Fibroblast of skin of back (primary cell): ENCODE results near the gene ANAPC16.
"Not testable (repeated sequence)": the region's sequence is repeated elsewhere in the genome, so short reads cannot be mapped to it uniquely, and the experiment has no call there.

Experiments
- DNase-seq: peaks from one replicate; pipeline ENCODE4 v3.0.0-alpha.2; 2013

The ANAPC16 gene

GRCh38 chr10:72211832-72212231, 4.0 kb upstream of the ANAPC16 start:
- not testable (repeated sequence) for DNase-seq

DNA sequence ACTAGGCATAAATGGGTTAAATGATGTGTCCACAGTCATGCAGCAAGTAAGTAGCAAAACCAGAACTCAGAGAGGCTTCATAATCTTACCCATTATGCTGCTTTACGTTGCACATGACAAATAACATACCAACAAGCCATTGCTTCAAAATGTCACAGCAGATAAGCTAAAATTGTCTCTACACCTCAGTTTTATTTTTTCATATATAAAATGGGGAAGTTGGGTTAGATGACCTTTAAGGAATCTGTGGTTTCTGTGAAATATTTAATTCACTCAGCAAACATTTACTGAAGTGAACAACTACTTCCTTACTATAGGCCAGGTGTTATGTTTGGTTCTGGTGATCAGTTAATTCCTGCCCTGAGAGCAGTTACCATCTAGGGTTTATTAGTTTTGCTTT, 2.5 kb downstream of the ANAPC16 start:
- DNase-seq: no peak

GRCh38 chr10:72218726-72219125, 2.9 kb downstream of the ANAPC16 start:
- no peak for DNase-seq

DNA sequence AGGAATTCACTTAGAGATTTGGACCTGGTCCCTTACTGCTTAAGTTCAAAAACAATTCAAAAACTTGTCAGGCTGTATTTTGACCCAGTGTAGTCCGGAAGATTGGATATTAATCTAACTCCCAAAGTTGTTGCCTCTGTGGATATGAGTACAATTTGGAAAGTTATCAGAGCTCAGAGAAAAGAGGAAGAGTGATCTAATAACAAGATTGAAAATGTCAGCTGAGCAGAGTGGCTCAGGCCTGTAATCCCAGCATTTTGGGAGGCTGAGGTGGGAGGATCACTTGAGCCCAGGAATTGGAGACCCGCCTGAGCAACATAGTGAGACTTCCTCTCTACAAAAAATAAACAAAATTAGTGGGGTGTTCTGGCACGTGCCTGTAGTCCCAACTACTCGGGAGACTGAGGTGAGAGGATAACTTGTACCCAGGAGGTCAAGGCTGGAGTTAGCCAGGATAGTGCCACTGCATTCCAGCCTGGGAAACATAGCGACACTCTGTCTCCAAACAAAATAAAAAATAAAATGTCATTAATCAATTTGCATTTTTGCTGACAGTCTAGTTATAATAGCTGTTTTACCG, 3.5 kb downstream of the ANAPC16 start:
- DNase-seq: no peak

GRCh38 chr10:72220637-72221036, 4.8 kb downstream of the ANAPC16 start:
- DNase-seq: no peak

GRCh38 chr10:72221278-72221677, 5.5 kb downstream of the ANAPC16 start:
- DNase-seq: no peak

DNA sequence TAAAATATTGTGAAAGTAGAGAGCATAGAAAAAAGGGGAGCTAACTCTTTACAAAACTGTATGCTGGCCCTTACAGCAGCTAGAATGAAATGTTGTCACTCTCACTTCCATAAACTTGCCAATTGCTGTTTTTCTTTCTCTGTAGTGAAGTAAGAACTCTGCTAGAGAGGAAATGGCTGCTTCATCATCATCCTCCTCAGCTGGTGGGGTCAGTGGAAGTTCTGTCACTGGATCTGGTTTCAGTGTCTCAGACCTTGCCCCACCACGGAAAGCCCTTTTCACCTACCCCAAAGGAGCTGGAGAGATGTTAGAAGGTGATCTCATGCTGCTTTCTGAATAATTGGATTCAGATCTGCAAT, 7.9 kb downstream of the ANAPC16 start:
- no peak for DNase-seq

DNA sequence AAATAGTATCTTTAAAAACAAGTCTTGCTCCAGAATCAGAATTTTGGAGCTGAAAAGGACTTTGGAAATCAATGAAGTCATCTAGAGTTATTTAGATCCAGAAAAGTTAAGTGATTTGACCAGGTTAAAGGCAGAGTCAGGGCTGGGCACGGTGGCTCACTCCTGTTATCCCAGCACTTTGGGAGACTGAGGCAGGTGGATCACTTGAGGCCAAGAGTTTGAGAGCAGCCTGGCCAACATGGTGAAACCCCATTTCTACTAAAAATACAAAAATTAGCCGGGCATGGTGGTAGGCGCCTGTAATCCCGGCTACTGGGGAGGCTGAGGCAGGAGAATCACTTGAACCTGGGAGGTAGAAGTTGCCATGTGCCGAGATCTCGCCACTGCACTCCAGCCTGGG, 8.4 kb downstream of the ANAPC16 start:
- DNase-seq: not testable (repeated sequence)

DNA sequence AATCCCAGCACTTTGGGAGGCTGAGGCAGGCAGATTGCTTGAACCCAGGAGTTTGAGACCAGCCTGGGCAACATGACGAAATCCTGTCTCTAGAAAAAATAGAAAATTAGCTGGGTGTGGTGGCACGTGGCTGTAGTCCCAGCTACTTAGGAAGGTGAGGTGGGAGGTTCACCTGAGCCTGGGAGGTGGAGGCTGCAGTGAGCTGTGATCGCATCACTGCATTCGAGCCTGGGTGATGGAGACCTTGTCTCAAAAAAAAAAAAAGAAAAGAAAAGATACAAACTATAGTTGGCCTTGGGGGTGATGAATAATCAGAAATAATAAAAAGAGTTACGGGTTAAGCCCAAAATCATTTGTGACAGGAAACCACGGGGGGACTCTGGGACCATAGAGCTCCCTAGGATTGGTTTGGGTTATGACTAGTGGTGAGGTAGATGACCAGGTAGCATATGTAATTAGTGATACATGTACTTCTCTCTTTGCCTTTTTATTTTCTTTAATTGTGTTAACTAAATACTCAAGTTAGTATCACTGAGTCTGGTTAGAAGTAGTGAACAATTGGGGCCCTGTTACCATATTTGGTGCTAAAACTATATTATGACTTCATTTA, 10.7 kb downstream of the ANAPC16 start:
- DNase-seq: no peak

- DNase-seq: no peak
These were observed 12.0 kb downstream of the ANAPC16 start for GRCh38 chr10:72227826-72228225.

- DNase-seq: no peak
These were observed 12.5 kb downstream of the ANAPC16 start for GRCh38 chr10:72228318-72228751.

DNA sequence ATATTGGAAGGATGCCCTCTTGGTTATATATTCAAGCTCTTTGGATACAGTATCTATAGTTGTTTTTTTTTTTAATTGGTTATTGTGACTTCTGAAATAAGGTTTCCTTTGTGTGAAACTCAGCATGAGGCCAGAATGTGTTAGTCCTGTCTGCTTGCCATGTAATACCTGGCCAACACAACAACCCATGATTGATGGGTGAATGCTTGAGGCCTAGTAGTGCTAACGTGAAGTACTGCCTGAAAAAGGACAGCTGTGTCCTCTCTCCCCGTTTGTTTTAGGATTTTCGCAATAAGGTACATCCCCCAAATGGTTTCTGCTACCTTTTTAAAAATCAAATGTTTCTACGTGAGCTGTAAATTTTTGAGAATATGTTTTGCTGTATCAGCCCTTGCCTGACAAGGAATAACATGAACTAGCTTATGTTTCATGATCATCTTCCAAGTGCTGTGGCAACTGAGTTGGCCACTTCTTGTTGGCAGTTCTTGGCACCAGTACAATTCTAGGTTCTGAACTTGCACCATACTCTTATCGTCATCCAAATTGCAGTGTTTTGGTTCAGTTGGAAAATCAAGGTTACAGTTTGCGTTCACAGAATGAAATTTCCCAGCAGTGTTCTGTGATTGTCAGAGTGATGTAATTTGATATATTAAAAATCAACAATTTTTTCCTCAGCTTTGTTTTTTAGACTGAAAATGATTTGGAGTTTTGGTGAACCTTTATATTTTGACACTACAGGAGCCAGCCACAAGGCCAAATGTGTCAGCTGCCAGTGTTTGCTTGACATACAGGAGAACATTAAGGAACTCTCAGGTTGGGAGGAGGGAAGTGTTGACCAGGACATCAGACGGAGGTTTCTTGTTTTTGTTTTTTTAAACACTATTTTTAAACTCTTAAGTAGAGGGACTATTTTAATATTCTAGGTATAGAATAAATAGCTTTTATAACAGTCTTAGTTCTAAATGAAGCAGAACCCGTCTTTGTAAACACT, 13.7 kb downstream of the ANAPC16 start:
- no peak for DNase-seq

DNA sequence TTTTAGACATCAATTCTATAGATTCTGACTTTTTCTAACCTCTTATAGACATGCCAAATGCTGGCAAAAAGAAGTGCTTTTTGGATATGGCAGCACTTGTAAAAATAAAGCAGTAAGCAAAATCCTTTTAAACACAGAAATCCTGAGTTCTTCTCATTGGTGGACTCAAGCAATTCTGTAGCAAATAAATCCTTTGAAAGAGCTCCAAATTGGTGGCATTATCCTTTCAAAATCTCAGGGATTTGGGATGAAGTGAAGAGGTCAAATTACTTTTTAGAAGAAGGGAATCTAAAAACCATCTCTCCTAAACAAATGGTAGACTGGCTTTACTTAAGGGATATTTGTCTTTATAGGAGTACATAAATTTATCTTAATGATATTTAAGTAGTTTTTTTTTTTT, 17.8 kb downstream of the ANAPC16 start:
- no peak for DNase-seq

GRCh38 chr10:72234560-72235095, 18.8 kb downstream of the ANAPC16 start:
- no peak for DNase-seq

DNA sequence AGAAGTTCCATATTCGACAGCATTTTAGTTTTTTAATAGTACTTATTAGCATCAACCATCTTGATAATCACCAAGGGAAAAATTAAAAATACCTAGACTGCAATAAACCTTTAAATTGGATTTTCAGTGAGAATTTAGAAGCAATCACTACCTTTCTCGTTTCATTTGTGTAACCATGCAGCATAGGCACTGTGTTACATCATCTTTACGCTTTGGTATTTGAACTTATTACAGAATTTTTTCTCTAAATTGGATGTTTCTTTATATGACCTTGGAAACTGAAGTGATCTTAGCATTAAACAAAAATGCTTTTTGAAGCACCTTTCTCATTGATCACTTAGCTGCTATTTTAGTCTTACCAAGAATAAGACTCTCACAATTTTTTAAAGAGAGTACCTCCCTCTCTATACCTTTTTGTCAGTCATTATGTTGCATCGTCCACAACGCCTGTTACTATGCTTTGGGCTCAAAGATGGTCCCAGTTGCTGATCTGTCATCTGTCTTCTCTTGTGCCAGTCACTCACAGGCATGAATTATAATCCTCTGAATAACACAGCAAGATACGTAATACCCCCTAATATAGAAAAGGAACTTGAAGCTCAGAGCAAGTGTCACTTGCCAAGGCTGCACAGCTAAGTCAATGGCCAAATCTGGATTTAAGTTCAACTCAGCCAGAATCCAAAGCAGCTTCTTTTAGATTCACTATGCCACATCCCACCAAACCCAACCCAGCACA, 19.9 kb downstream of the ANAPC16 start:
- no peak for DNase-seq

DNA sequence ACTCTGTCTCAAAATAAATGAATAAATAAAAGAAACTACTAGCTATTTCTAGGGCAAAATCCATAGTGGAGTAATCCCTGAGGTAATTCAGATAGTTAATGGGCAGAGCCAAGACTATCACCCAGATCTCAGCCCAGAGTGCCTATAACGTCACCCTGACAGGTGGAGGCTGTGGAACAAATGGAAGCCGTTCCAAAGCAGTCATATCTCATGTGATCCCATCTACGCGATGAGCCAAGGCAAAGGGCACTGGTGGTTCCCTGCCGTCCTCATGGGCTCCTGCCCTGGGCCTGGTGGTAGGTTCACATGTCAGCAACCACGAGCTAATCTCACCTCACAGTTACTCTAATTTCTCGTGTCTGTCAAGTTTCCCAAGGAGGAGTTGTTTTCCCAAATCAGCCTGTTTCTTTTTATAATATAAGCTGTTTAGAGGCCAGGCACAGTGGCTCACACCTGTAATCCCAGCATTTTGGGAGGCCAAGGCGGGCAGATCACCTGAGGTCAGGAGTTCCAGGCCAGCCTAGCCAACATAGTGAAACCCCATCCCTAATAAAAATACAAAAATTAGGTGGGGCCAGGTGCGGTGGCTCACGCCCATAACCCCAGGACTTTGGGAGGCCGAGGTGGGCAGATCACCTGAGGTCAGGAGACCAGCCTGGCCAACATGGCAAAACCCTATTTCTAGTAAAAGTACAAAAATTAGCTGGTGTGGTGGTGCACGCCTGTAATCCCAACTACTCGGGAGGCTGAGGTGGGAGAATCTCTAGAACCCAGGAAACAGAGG, 22.8 kb downstream of the ANAPC16 start:
- no peak for DNase-seq

DNA sequence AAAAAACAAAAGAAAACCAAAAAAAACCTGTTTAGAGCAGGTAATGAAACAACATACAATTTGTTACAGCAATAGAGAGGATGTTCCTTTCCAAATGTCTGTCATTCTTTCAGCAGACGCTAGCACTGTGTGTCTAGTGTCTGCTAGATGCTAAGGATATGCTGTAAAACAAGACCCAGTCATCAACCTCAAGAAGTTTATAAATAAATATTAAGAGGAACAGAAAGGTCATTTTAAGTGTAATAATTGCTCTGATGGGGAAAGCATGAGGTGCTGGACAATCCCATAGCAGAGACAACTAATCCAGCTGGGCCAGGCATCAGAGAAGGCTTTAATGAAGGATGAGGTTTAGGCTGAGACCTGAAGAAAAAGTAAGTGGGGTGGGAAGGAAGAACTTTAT, 23.6 kb downstream of the ANAPC16 start:
- no peak for DNase-seq

- no peak for DNase-seq
These were observed 24.6 kb downstream of the ANAPC16 start for GRCh38 chr10:72240371-72240770.

GRCh38 chr10:72241691-72242252, 26.0 kb downstream of the ANAPC16 start:
- no peak for DNase-seq

DNA sequence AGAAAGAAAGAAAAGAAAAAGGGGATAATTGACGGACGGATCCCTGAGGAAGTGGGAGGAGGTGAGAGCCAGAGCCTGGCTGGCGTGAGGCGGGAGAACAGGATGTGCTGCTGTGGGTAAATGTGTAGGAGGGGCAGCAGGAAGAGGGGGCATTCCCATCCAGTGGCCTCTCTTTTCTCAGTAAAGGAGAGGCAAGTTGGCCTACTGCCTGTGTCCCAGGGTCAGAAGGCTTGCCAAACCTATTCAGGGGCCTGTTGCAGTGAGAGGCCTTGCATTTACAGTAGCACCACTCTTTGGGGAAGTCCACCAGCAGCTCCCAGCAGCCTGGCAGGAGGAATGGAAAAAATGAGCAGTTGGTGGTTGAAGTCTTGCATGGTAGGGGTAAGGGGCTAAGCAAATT, 26.9 kb downstream of the ANAPC16 start:
- DNase-seq: peak; percentile 55

DNA sequence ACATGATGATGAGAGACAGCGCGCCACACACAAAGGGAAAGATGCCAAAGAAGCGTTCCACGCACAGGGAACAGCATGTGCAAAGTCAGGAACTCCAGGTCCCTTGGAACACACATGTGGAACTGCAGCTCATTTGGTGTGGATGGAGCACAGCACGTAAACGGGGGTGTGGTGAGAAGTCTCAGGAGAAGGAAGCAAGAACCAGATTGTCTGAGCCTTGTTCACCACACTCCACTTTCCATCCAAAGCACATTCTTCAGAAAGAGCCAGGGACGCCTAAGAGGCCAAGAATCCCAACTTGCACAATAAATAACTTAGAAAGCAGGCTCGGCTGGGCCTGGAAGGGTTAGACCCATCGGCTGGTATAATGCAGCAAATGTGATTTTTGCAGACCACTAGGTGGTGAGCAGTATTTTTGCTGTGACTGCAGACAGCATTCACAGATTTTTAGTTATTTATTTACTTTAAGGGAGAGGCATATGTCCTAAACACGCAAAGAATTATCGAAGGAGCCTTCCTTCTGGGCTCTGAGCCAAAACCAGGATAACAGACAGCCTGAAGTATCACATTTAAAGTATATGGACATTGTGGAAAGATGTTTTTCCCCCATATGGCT, 28.1 kb downstream of the ANAPC16 start:
- DNase-seq: peak; percentile 93
